ENCODE measurements around the gene VWA3A. TPM values are rescaled to one million over a fixed set of nuclear protein-coding genes. Genes with fewer than 3 reads are reported as not detected.

The VWA3A gene
- total and polyA plus RNA-seq, 2 of the 4 experiments (the other 2 are of a cell fraction) = not detected

DNA sequence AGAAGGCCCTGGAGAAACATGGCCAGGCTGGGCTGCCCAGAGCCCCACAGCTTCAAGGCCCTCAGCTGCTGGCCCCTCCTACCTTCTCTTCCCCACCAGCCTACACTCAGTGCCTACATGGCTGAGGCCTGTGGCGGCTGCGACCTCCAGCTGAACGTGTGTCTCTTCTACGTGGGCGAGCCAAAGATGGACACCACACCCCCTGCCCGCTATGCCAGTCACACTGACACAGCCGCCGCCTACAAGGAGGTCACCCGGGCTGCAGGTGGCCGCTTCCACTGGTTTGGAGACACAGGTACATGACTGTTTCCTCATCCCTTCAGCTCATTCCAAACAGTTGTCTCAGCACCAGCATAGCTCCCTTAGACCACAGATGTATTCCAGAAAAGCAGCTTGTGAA lies 40.5 kb downstream of the VWA3A start:
- Histone ChIP-seq H2BK5ac (ENCODE audit: low read depth, low read length, poor library complexity, severe bottlenecking) (no peak overlapping the region), H3K36me3 (ENCODE audit: control insufficient read depth, insufficient read depth, low read length) (no peaks in the 10 kb centered on the region), H4K20me1 (ENCODE audit: insufficient read depth, low read length) (no peaks in the 10 kb centered on the region), H4K5ac (ENCODE audit: low read depth, low read length) (no peak overlapping the region), H3K56ac (ENCODE audit: extremely low read depth, insufficient read depth, low read length) (no peak overlapping the region), H3K9me1 (ENCODE audit: insufficient read depth, low read length) (no peaks in the 10 kb centered on the region), H3K4me2 (ENCODE audit: low read depth, low read length) (no peak overlapping the region), H4K8ac (ENCODE audit: low read depth in 2 of 2, low read length in 2 of 2) (no peak overlapping the region), H2AK5ac (ENCODE audit: low read depth, low read length) (no peak overlapping the region), H2BK15ac (ENCODE audit: low read depth, low read length) (no peak overlapping the region), H4K91ac (ENCODE audit: insufficient read depth, low read depth, low read length) (no peak overlapping the region), H3K4ac (ENCODE audit: low read depth, low read length) (no peak overlapping the region), H2BK120ac (ENCODE audit: low read depth, low read length) (no peak overlapping the region), H3K4me3 (ENCODE audit: insufficient read depth, low read depth, low read length) (no peak overlapping the region), H3K9ac (ENCODE audit: low read depth, low read length) (no peak overlapping the region), H3K79me1 (ENCODE audit: low read depth in 1 of 2, low read length in 2 of 2) (no peaks in the 10 kb centered on the region), H2AFZ (replicated peaks; ENCODE audit: low read length, poor library complexity) (no peak overlapping the region), H3K4me1 (ENCODE audit: control insufficient read depth, insufficient read depth, low read length) (no peaks in the 10 kb centered on the region), H2AK9ac (replicated peaks; ENCODE audit: low read depth, low read length, poor library complexity) (no peak overlapping the region), H3K27ac (ENCODE audit: insufficient read depth, low read length) (no peak overlapping the region), H3K23ac (ENCODE audit: low read depth, low read length) (no peak overlapping the region), H3K18ac (ENCODE audit: low read depth, low read length) (no peak overlapping the region), H3K9me3 (ENCODE audit: control insufficient read depth, insufficient read depth, low read length) (no peaks in the 10 kb centered on the region), H2BK20ac (ENCODE audit: low read depth, low read length) (no peak overlapping the region), H3K14ac (replicated peaks; ENCODE audit: low read depth, low read length) (no peak overlapping the region), H3K27me3 (ENCODE audit: control insufficient read depth, insufficient read depth, low read length) (peaks cover 13% of the 10 kb centered on the region)
- intact Hi-C loops (cut with micrococcal nuclease) = no loop called here
- 86% methylated on average over 5 of the region's 10 CpGs; no CpG with 5 or more reads in 1 of the 2 experiments for WGBS, 2 experiments (ENCODE audit: extremely low coverage in 2 of 2, insufficient read length in 1 of 2)
- DNase-seq = no peak
- dilution Hi-C loops (cut with HindIII; ENCODE audit: low sequenced_read_pairs, unreplicated experiment) = no loop called here
- POLR2A ChIA-PET (ENCODE audit: unreplicated experiment) = no interaction called here
- in situ Hi-C loops (cut with MboI; ENCODE audit: low sequenced_read_pairs) = no loop called here
- CTCF ChIA-PET = interaction anchor here (0.5 to 1.8 kb wide), 3 partner anchors 9 to 56 kb away, joined by 3 to 6 read pairs (median 3); no protein-coding TSS in a partner anchor
- no peak for ATAC-seq (ENCODE audit: low read depth)
- no TSS peak for BruUV-seq (replicated peaks)
- TF ChIP-seq MXI1 (IDR thresholded peaks at IDR 0.05; ENCODE audit: borderline replicate concordance, low read depth, low read length) (no peak), MAFK (IDR thresholded peaks at IDR 0.05; ENCODE audit: low read depth, low read length) (no peak), BHLHE40 (IDR thresholded peaks at IDR 0.05; ENCODE audit: low read depth, low read length) (no peak), CHD1 (IDR thresholded peaks at IDR 0.05; ENCODE audit: low read depth, low read length) (no peak), FOS (IDR thresholded peaks at IDR 0.05; ENCODE audit: low read depth, low read length) (no peak), CEBPB (IDR thresholded peaks at IDR 0.05; ENCODE audit: low read depth, low read length) (no peak), NFE2L2 (IDR thresholded peaks at IDR 0.05; ENCODE audit: low read depth, low read length) (no peak), RAD21 (IDR thresholded peaks at IDR 0.05; ENCODE audit: low read length) (no peak), SMC3 (IDR thresholded peaks at IDR 0.05; ENCODE audit: low read depth, low read length) (no peak), POLR2A (IDR thresholded peaks at IDR 0.05; ENCODE audit: low read depth, low read length) (no peak), RFX5 (IDR thresholded peaks at IDR 0.05; ENCODE audit: low read depth, low read length) (no peak), MAZ (IDR thresholded peaks at IDR 0.05; ENCODE audit: borderline replicate concordance, low read depth, low read length) (no peak), RCOR1 (IDR thresholded peaks at IDR 0.05; ENCODE audit: insufficient replicate concordance, low read length) (no peak)
- TF ChIP-seq, protein P1, sequence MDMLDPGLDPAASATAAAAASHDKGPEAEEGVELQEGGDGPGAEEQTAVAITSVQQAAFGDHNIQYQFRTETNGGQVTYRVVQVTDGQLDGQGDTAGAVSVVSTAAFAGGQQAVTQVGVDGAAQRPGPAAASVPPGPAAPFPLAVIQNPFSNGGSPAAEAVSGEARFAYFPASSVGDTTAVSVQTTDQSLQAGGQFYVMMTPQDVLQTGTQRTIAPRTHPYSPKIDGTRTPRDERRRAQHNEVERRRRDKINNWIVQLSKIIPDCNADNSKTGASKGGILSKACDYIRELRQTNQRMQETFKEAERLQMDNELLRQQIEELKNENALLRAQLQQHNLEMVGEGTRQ (IDR thresholded peaks at IDR 0.05; ENCODE audit: low read depth, low read length) = no peak
- TF ChIP-seq, protein P2, sequence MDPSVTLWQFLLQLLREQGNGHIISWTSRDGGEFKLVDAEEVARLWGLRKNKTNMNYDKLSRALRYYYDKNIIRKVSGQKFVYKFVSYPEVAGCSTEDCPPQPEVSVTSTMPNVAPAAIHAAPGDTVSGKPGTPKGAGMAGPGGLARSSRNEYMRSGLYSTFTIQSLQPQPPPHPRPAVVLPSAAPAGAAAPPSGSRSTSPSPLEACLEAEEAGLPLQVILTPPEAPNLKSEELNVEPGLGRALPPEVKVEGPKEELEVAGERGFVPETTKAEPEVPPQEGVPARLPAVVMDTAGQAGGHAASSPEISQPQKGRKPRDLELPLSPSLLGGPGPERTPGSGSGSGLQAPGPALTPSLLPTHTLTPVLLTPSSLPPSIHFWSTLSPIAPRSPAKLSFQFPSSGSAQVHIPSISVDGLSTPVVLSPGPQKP (IDR thresholded peaks at IDR 0.05; ENCODE audit: borderline replicate concordance, low read depth, low read length) = no peak
- TF ChIP-seq, protein P3, sequence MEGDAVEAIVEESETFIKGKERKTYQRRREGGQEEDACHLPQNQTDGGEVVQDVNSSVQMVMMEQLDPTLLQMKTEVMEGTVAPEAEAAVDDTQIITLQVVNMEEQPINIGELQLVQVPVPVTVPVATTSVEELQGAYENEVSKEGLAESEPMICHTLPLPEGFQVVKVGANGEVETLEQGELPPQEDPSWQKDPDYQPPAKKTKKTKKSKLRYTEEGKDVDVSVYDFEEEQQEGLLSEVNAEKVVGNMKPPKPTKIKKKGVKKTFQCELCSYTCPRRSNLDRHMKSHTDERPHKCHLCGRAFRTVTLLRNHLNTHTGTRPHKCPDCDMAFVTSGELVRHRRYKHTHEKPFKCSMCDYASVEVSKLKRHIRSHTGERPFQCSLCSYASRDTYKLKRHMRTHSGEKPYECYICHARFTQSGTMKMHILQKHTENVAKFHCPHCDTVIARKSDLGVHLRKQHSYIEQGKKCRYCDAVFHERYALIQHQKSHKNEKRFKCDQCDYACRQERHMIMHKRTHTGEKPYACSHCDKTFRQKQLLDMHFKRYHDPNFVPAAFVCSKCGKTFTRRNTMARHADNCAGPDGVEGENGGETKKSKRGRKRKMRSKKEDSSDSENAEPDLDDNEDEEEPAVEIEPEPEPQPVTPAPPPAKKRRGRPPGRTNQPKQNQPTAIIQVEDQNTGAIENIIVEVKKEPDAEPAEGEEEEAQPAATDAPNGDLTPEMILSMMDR (conservative IDR thresholded peaks at IDR 0.05; ENCODE audit: low read depth, low read length) = no peak

Data from IMR-90 (cell line).